ENCODE measurements around the gene ANKRD33B.

Gene ANKRD33B

DNA sequence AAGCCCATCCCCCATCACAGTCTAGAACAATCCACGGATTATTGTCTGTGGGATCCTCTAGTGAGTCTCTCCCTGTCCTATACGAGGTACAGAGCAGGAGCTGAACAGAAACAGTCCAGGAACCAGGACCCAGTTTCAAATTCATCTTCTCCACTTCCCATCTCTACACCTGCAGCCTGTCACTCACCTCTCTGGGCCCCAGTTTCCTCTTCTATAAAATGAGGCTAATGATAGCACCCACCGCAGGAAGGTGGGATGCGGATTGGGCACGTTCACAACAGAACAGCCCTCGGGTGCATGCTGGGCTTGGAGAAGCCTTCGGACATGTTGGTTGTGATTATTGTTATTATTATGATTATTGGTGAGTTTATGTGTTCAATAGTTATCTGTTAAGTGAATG, 78.5 kb downstream of the ANKRD33B start:
- DNase-seq = no peak

- no peak for DNase-seq
These were observed 80.3 kb downstream of the ANKRD33B start for GRCh38 chr5:10644192-10644591.

GRCh38 chr5:10645146-10645545, 81.3 kb downstream of the ANKRD33B start:
- no peak for DNase-seq

DNA sequence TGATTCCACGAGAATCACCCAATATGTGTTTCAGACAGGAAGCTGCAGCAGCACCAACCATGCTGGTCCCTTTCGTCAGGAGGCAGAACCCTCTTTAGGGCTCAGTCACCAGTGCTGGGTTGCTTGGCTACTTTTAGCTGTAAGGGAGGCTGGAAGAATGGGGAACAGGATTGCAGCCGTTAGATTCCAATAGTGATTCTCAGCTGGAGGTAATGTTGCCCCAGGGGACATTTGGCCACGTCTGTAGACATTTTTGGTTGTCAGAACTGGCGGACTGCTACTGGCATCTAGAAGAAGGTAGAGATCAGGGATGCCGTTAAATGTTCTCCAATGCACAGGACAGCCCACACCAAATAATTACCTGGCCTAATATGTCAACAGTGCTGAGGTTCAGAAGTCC, 81.8 kb downstream of the ANKRD33B start:
- no peak for DNase-seq

DNA sequence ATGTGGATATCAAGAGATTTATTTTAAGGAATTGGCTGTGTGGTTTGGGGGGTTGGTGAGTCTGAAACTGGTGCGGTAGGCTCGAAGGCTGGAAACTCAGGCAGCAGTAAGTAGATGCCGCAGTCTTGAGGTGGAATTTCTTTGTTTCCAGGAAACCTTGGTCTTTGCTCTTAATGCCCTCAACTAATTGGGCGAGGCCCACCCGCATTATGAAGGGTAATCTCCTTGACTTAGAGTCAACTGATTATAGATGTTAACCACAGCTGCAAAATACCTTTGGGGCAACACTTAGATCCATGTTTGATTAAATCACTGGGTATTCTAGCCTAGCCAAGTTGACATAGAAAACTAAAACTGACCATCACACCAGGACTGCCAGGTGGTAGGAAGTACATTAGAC, 83.8 kb downstream of the ANKRD33B start:
- DNase-seq = no peak

DNA sequence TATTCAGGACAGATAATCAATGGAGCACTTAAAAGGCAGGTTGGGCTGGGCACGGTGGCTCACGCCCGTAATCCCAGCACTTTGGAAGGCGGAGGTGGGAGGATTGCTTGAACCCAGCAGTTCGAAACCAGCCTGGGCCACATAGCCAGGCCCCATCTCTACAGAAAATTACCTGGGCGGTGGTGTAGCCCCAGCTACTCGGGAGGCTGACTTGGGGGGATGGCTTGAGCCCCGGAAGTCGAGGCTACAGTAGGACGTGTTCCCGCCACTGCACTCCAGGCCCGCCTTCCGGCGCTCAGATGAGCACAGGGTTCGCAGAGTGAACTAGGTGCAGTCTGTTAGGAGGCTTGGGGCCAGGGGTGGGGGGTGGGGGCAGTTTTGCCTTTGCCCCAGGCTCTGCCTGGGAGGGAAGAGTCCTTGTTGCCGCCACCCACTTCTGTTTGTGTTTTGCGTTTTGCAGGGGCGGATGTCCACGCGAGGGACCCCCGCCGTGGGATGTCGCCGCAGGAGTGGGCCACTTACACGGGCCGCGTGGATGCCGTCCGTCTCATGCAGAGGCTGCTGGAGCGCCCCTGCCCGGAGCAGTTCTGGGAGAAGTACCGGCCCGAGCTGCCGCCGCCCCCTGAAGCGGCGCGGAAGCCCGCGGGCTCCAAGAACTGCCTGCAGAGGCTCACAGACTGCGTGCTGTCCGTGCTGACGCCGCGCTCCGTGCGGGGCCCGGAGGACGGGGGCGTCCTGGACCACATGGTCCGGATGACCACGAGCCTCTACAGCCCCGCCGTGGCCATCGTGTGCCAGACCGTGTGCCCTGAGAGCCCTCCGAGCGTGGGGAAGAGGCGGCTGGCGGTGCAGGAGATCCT, 85.2 kb downstream of the ANKRD33B start:
- no peak for DNase-seq

DNA sequence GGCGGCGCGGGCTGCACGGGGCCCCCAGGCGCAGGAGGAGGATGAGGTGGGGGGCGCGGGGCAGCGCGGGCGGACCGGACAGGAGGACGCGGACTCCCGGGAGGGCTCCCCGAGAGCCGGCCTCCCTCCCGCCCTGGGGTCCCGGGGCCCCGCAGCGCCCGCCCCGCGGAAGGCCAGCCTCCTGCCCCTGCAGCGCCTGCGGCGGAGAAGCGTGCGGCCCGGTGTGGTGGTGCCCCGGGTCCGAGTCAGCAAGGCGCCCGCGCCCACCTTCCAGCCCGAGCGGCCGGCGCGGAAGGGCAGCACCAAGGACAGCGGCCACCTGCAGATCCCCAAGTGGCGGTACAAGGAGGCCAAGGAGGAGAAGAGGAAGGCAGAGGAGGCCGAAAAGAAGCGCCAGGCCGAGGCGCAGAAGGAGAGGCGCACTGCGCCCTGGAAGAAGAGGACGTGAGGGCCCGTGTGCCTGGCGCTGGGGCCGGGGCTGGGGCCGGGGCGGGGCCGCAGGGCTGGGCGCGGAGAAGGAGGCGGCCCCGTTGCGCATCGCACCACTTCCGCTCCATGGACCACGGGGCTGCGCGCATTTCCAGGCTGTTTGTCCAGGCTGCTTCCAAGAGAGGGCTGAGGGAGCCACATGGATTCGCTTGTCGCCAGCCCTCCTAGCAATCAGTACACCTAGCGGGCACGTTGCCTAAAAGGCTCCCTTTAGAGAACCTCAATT, 86.0 kb downstream of the ANKRD33B start:
- DNase-seq = no peak

DNA sequence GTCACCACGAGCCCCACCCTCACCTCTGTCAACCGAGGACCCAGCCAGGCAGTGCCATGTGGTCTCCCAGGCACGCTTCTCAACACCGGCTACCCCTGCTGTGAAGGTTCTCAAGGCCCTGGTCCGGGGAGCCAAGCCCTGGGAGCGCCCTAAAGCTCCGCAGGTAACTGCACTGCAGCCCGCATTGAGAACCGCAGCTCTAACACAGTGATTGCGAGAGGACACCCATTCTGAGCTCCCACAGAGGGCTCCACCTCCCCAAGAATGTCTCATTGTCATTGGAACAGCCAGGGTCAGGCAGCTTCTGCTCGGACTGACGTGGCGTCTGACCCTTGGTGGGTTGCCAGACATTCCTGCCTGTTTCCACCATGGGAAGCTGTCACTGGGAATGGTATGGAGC, 88.3 kb downstream of the ANKRD33B start:
- DNase-seq = no peak

DNA sequence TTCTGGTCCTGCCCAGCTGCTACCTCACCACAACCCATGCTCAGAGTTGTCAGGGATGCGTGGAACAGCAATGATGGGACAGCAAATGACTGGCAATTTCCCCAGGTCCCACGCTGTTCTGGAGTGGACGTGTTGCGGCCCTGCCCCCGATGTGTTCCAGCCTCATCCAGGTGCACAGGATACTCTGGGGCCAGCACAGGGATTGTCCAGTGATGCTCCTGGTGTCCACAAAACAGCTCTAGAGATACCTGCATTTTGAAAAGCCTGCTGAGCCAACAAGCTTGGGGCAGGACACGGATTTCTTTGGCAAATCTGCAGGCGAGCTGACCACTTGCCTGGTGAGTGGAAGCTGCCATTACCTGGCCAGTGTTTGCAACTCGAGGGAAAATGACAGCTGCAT, 88.7 kb downstream of the ANKRD33B start:
- no peak for DNase-seq

GRCh38 chr5:10653043-10653442, 89.2 kb downstream of the ANKRD33B start:
- no peak for DNase-seq

DNA sequence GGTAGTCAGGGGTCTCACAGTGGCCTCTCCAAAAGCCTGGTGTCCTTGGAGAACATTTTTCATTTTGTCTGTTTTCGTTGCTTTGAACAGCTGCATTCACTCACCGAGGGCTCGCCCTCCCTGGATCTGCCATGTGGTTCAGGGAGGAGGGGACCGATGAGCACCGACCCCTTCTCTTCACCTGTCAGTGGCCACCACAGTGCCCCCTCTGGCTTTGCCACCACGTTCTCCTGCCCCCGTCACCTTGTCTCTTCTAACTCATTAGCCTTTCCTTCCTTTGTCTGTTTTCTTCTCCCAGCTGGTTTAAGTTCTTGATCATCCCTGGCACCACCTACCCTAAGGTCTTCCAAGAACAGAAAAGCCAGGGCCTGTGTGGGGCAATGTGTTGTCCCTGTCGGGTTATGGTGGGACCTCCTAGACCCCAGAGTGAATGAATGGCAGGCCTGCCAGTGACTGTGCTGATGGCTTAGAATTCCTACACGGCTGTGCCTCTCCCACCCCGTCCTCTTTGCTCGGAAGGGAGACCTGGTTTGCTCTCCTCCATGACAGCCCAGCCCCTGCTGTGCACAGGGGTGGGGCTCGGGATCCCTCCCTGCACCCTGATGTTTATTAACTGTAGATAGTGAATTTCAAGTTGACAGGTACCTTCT, 90.0 kb downstream of the ANKRD33B start:
- no peak for DNase-seq

GRCh38 chr5:10654566-10654965, 90.7 kb downstream of the ANKRD33B start:
- DNase-seq = no peak

- no peak for DNase-seq
These were observed 91.5 kb downstream of the ANKRD33B start for GRCh38 chr5:10655161-10655971.

- DNase-seq = no peak
These were observed 92.3 kb downstream of the ANKRD33B start for GRCh38 chr5:10655972-10656830.

DNA sequence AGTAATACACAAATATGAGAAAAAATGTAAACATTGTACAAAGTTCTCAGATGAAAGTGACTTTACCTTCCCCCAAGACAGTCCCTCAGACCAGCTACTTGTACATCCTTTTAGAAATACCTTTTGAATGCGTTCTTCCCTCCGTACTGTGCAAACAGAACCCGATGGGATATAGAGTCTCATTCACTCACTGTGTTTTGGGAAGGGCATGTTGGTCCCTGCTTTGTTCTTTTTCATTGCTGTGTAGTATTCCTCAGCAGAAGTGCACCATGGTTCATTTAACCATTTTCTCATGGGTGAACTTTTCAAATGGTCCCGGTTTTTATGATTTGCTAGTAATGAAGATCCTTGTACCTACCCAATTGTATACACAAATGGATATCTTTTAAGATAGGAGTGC, 94.4 kb downstream of the ANKRD33B start:
- no peak for DNase-seq

DNA sequence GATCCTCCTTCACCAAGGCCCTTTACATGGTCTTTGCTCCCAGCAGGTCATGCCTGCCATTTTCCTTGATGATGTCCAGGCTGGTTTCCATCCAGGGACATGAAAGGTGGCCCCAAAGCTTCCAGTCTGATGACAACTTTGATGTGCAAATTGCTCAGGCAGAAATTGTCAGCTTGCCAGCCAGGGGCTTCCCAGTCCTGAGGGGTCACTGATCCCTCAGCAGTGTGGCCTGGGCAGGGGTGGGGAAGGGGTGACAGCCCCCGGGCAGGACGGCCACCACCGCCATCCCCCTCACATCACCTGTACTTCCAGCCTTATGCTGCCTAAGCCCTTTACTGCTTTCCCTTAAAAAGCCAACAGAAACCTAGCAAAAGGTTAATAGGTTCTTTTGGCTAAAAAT, 96.3 kb downstream of the ANKRD33B start:
- DNase-seq = no peak

GRCh38 chr5:10660720-10661387, 97.0 kb downstream of the ANKRD33B start:
- no peak for DNase-seq

DNA sequence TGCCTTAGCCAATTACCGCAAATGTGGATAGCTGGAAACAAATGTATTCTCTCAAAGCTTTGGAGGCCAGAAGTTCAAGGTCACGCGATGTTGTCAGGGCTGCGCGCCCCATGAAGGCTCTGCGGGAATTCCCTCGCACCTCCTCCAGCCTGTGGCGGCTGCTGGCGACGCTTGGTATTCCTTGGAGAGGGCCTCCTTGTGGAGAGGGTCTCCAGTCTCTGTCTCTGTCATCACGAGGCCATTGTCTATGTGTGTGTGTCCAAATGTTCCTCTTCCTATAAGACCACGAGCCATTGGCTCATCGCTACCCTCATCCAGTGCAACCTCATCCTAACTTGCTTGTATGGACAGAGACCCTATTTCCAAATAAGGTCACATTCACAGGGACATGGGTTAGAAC, 97.5 kb downstream of the ANKRD33B start:
- no peak for DNase-seq

DNA sequence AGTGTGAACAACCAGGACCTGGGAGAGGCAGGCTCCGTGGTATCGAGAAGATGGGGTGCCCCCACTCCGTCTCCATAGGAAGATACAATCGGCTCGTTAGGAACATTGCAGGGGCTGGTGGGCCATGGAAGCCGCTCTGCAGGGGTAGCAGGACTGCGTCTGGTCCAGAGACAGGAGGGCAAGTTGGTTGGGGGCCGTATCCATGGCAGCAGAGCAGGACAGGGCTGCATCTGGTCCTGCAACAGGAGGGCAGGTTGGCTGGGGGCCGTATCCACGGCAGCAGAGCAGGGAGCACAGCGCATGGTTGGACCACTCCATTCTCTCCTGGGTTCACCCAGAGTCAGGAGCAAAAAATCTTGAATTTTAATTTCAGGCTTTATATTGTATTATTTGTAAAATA, 98.2 kb downstream of the ANKRD33B start:
- no peak for DNase-seq

GRCh38 chr5:10662661-10663488, 99.0 kb downstream of the ANKRD33B start:
- DNase-seq = no peak
